K562 (cell line): ENCODE measurements around the gene LTB4R2.

Experiments
- CREM ChIP-seq: IDR thresholded peaks from 2 replicates; pipeline ENCODE4 v1.6.1; 2014; ENCODE audit warnings: antibody characterized with exemption, low read depth
- MAFK ChIP-seq: IDR thresholded peaks from 2 replicates; pipeline ENCODE4 v1.6.1; 2011; ENCODE audit warnings: low read length, improper control_type of control experiment
- POLR2A ChIP-seq: fragments of 450-650 bp; conservative IDR thresholded peaks from 2 replicates; pipeline ENCODE4 v1.6.1; 2016
- TAF9B ChIP-seq: fragments of 450-650 bp; IDR thresholded peaks from 2 replicates; pipeline ENCODE4 v1.6.1; 2018; ENCODE audit warnings: mild to moderate bottlenecking; ENCODE audit not compliant: partially characterized antibody

- TF ChIP-seq POLR2A: no peak
- no peak for TF ChIP-seq CREM
- TF ChIP-seq MAFK: no peak
- TF ChIP-seq TAF9B: no peak
Measured at GRCh38 chr14:24280797-24281460, 29.0 kb upstream of the LTB4R2 start.
